Coronary artery (tissue), 2 donors: ENCODE results near the gene TERF2IP.

Experiments
- DNase-seq: peaks from one replicate; pipeline ENCODE4 v3.0.0-alpha.2; 2017; ENCODE audit warnings: low spot score
- H3K27ac ChIP-seq, 2 donors: fragments of 200-600 bp; sonication (generic); one replicate each; pipeline ENCODE4 v1.5.1; 2016 to 2019
- H3K4me3 ChIP-seq: fragments of 200-600 bp; sonication (generic); 2 replicates; pipeline ENCODE4 v1.5.1; 2016; ENCODE audit warnings: mild to moderate bottlenecking, moderate library complexity
- TF ChIP-seq, protein P1 (sequence below): fragments of 200-600 bp; sonication (generic); IDR thresholded peaks from one replicate; pipeline ENCODE4 v1.5.1; 2019; ENCODE audit warnings: antibody characterized with exemption

The TERF2IP gene

DNA sequence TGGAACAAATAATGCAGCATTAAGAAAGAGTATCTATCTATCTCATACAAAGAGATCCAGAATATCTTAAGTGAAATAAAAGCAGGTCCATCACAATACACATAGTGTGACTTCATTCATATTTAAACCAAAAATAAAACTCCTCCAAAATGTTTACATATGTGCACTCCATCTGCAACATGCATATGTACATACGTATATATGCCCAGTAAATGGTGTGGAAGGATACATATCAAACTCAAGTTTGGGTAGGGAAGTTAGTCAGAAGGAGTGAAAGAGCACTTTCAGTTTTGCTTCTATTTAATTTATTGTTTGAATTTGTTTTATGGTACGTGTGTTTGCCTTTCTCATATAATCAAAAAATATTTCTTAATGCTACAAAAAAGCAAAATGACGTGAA lies 12.5 kb upstream of the TERF2IP start:
- no peak overlapping the region for H3K27ac ChIP-seq
- no peak overlapping the region for H3K4me3 ChIP-seq
- TF ChIP-seq, protein P1, sequence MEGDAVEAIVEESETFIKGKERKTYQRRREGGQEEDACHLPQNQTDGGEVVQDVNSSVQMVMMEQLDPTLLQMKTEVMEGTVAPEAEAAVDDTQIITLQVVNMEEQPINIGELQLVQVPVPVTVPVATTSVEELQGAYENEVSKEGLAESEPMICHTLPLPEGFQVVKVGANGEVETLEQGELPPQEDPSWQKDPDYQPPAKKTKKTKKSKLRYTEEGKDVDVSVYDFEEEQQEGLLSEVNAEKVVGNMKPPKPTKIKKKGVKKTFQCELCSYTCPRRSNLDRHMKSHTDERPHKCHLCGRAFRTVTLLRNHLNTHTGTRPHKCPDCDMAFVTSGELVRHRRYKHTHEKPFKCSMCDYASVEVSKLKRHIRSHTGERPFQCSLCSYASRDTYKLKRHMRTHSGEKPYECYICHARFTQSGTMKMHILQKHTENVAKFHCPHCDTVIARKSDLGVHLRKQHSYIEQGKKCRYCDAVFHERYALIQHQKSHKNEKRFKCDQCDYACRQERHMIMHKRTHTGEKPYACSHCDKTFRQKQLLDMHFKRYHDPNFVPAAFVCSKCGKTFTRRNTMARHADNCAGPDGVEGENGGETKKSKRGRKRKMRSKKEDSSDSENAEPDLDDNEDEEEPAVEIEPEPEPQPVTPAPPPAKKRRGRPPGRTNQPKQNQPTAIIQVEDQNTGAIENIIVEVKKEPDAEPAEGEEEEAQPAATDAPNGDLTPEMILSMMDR, result no peak
- no peak for DNase-seq

DNA sequence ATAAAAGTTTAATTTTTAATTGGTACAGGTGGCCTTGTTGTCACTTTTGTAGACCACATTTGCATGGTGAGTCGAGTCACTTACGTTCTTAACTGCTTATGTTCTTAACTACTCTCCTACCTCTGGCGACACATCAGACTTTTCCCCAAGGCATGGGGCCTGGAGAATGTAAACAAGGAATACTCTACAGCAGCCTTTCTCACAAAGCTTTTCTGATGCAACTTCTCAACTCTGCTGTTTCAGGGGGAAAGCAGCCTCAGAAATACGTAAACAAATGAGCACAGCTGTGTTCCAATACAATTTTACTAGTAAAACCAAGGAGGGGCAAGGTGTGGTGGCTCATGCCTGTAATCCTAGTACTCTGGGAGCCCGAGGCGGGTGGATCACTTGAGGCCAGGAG lies 7.0 kb upstream of the TERF2IP start:
- DNase-seq, result no peak
- TF ChIP-seq, protein P1, result no peak
- H3K4me3 ChIP-seq, result no peak overlapping the region

DNA sequence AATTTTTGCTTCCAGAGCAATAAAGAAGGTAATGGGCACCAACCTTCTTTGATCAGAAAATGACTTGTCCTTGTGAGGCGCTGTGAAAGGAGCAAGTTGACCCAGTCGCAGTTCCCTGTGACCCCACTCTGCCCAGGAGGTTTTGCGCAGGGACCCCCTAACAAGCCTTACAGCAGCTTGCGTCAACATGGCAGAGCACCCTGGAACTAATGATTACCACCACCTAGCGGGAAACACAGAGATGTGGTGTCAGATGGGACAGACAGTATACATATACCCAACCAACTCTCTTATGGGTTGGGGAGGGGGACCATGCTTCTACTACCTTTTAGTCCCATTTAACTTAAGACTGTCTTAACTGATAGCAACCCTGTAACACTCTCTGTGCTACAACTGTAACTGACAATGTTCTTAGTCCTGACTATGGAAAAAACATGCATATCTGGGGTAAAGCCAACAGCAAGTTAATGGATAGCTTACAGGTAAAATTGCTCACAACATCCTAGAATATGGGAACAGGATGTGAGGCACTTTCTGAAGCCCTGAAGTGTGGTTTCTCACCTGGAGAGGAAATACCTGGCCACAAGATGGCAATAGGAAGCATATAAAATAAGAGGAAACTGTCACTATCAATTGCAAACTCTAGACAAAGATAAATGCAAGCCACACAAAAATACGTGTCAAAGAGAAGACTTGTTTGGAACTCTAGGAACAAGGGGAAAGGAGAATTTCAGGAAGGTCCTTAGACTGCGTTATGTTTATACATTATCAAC lies 3.1 kb upstream of the TERF2IP start:
- TF ChIP-seq, protein P1, result no peak
- no peak overlapping the region for H3K4me3 ChIP-seq
- no peak overlapping the region for H3K27ac ChIP-seq
- DNase-seq, result no peak

More for the DNA sequence above, 7.0 kb upstream of the TERF2IP start:
- no peak overlapping the region for H3K27ac ChIP-seq

DNA sequence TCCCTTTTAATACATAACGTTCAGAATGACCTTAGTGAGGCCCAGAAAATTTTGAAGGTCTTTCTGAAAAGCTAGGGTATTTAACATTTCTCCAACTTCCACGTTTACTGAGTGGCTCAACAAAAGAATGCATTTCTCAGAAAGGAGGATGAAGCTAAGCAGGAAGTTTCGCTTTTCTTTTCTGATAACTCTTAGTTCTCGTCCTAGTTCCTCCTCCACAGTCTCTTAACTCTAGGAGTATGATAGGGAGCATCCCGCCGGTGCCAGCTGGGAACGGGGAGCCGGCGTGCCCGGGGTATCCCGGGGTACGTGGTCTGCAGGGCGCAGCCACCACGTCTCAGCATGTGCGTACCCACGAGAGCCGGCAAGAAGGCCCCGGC lies 471 bp upstream of the TERF2IP start:
- Histone ChIP-seq H3K27ac (peak overlapping the region; percentile 91 to 99), H3K4me3 (peak overlapping the region; percentile 97)
- TF ChIP-seq, protein P1, result no peak
- DNase-seq, result no peak

DNA sequence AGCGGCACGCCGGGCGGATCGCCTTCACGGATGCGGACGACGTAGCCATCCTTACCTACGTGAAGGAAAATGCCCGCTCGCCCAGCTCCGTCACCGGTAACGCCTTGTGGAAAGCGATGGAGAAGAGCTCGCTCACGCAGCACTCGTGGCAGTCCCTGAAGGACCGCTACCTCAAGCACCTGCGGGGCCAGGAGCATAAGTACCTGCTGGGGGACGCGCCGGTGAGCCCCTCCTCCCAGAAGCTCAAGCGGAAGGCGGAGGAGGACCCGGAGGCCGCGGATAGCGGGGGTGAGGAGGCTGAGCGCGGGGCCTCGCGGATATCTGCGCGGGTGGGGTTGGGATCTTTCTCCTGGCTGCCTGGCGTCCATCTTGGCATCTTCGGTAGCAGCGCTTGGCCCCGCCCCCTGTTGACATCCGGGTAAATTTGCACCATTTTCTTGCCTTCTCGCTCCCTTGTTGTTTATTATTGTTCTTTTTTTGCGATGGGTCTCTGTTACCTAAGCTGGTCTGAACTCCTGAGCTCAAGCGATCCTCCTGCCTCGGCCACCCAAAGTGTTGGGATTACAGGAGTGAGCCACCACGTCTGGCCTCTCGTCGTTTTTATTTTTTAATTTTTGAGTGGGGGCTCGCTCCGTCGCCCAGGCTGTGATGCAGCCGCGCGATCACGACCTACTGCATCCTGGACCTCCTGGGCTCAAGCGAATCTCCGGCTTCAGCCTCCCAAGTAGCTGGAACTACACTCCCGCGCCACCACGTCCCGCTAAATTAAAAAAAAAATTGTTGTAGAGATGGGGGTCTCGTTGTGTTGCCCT lies 898 bp downstream of the TERF2IP start:
- H3K4me3 ChIP-seq, result peak overlapping the region; percentile 97
- TF ChIP-seq, protein P1, result no peak
- DNase-seq, result peak; percentile 85
- H3K27ac ChIP-seq, result peak overlapping the region; percentile 91 to 99

DNA sequence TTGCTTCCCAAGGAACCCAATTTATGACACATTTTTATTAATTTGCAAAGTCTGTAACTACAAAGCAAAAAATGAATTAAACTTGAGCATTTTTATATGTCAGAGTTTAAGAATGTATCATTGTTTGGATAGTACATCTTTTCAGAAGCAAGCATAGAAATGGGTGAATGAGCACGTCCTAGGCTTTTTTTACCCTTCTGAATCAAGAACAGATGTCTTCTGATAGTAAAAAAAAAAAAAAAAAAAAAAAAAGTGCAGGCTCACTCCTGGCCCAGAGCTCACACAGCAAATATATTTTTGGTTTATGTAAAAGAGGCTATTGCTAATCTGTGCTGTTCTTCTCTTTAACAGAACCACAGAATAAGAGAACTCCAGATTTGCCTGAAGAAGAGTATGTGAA lies 6.3 kb downstream of the TERF2IP start:
- Histone ChIP-seq H3K4me3 (no peak overlapping the region), H3K27ac (no peak overlapping the region)
- DNase-seq, result no peak
- TF ChIP-seq, protein P1, result no peak
